GM19351 (cell line): Measurements from ENCODE around the gene ABHD17C.
"Not testable (repeated sequence)": the region's sequence is repeated elsewhere in the genome, so short reads cannot be mapped to it uniquely, and the experiment has no call there.

Experiments
- ATAC-seq: cut with Tn5 transposase; IDR thresholded peaks from one replicate; pipeline ENCODE4 v1.9.1; 2021; ENCODE audit warnings: mild to moderate bottlenecking, moderate library complexity; ENCODE audit not compliant: unreplicated experiment

ABHD17C gene

DNA sequence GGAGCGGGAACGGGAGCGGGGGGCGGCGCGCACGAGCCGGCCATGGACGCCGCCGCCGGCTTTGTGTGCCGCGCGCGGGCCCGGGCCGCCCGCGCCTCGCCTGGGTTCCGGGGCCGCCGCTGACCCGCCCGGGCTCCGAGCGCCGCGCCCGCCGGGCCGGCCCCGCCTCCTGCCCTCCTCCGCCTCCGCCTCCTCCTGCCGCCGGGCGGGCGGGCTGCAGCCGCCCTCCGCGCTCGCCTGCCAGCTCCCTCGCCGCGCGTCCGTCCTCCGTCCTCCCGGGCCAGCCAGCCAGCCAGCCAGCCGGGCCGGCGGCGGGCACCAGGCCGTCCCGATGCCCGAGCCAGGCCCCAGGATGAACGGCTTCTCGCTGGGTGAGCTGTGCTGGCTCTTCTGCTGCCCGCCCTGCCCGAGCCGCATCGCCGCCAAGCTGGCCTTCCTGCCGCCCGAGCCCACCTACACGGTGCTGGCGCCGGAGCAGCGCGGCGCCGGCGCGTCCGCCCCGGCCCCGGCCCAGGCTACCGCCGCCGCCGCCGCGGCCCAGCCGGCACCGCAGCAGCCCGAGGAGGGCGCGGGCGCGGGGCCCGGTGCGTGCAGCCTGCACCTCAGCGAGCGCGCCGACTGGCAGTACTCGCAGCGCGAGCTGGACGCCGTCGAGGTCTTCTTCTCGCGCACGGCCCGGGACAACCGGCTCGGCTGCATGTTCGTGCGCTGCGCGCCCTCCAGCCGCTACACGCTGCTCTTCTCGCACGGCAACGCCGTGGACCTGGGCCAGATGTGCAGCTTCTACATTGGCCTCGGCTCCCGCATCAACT, at the start of gene ABHD17C:
Gene ABHD17C (plus strand): TSS at position 212 of the 812 bp plus-strand sequence. CDS start 120 bp downstream, at position 332.
- ATAC-seq: peak; percentile 69

GRCh38 chr15:80645494-80646065, 49.5 kb upstream of the ABHD17C start:
- no peak for ATAC-seq

DNA sequence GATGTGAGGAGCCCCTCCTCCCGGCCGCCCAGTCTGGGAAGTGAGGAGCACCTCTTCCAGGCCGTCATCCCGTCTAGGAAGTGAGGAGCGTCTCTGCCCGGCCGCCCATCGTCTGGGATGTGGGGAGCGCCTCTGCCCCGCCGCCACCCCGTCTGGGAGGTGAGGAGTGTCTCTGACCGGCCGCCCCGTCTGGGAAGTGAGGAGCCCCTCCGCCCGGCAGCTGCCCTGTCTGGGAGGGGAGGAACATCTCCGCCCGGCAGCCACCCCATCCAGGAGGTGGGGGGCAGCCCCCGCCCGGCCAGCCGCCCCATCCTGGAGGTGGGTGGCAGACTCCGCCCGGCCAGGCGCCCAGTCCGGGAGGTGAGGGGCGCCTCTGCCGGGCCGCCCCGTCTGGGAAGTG, 47.7 kb upstream of the ABHD17C start:
- not testable (repeated sequence) for ATAC-seq

- no peak for ATAC-seq
These were observed 40.8 kb upstream of the ABHD17C start for GRCh38 chr15:80654299-80654698.

GRCh38 chr15:80659375-80659774, 35.7 kb upstream of the ABHD17C start:
- ATAC-seq: no peak

GRCh38 chr15:80660119-80660518, 35.0 kb upstream of the ABHD17C start:
- ATAC-seq: no peak

- ATAC-seq: no peak
These were observed 33.0 kb upstream of the ABHD17C start for GRCh38 chr15:80662129-80662528.

DNA sequence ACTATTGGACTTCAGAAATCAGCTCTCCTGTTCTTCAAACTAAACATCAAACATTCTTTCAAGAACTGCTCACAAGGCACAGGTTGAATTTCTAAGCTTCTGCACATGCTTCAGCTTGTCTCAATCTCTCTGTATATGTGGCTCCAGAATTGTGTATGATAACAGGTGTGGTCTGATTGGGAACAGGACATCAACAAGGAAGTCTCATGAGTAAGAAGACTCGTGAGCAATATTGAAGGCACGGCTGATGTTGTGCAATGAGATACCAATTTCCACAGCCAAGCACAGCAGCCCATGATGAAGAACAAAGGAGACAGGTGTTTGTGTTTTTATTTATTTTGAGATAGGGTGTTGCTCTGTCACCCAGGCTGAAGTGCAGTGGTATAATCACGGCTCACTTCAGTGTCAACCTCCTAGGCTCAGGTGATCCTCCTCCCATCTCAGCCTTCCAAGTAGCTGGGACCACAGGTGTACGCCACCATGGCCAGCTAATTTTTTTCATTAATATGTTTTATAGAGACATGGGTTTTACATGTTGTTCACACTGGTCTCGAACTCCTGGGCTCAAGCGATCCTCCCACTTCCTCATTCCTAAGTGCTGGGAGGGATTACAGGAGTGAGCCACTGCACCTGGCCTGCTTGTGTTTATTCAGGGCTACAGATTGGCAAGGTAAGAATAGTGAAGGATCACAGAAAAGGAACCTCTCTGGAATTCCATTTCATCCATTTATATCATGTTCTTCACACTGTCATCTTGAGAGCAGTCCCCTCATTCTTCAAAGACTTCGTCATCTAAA, 32.2 kb upstream of the ABHD17C start:
- no peak for ATAC-seq

GRCh38 chr15:80665151-80665550, 30.0 kb upstream of the ABHD17C start:
- no peak for ATAC-seq

- ATAC-seq: no peak
These were observed 27.2 kb upstream of the ABHD17C start for GRCh38 chr15:80667936-80668335.

GRCh38 chr15:80668546-80669236, 26.4 kb upstream of the ABHD17C start:
- no peak for ATAC-seq

DNA sequence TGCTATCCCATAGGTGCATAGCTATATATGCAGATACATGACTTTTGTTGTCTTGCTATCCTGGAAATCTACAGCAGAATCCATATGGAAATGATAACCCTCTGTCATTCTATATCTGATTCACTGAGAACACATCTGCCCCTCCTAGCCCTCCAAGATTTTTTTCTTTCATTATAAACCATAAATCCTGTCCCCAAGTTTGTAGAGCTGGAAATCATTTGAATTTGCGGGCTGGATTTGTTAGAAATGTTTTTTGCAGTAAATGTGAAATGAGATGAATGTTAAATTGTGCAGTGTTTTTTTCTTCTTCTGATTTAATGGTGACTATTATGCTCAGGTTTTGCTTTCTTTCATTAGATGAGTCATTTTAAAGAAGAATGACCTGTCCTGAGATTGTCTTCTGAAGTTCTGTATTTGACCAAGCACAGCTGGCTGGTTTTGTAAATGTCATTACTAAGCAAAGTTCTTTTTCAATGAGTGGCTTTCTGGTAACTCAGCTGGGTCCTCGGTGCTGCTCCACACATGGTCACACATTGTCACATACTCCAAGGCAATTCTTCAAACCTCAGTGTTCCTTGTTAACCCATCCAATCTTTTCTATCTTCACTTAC, 25.3 kb upstream of the ABHD17C start:
- no peak for ATAC-seq

GRCh38 chr15:80673561-80674244, 21.4 kb upstream of the ABHD17C start:
- ATAC-seq: no peak

GRCh38 chr15:80674245-80674614, 20.9 kb upstream of the ABHD17C start:
- ATAC-seq: no peak

DNA sequence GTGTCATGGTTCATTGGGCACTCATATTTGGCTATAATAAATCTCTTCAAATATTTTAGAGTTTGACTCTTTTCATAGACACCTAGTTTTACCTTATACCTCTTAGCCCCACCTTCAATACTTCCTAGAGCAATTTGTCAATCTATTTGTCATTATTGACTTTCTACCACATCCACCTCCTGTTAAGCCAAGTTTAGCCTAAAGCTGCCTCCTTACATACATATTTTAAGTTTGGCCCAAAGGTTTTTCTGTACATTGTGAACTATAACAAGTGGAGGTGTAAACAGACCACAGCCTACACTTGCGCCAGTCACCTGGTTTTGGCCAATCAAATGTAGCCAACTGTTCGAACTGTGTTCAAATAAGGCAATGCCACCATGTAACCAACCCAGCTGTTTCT, 18.1 kb upstream of the ABHD17C start:
- ATAC-seq: no peak

DNA sequence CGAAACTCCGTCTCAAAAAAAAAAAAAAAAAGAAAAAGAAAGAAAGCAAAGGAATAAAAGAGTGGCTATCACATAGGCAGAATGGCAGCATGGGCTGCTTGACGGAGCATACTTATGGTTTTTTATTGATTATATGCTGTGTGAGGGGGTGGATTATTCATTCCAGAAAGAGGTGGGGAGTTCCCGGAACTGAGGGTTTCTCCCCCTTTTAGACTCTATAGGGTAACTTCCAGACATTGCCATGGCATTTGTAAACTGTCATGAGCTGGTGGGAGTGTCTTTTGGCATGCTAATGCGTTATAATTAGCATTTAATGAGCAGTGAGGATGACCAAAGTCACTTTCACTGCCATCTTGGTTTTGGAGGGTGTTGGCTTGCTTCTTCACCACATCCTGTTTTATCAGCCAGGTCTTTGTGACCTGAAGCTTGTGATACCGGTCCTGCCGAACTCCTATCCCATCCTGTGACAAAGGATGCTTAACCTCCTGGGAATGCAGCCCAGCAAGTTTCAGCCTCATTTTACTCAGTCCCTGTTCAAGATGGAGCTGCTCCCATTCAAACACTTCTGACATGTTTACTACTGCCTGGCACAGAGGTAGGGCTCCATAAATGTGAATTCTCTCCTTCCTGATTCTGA, 15.8 kb upstream of the ABHD17C start:
- ATAC-seq: no peak

- no peak for ATAC-seq
These were observed 15.3 kb upstream of the ABHD17C start for GRCh38 chr15:80679804-80680175.

GRCh38 chr15:80682201-80682600, 12.9 kb upstream of the ABHD17C start:
- ATAC-seq: no peak

DNA sequence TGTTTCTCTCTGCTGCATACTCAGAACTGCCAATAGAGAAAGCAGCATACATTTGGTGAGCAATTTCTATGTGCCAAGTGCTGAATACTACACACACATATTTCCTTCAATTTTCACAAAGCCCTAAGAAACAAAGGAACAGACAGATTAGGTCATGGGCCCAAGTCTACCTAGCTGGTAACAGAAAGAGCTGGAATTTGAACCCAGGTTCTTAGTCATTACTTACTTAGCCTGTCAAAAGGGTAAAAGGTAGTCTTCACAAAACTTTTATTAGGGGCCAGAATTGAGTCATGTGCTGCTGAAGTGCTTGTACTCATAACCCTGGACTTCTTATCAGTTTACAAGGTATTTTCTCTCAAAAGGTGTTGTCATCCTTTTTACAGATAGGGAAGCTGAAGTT, 10.4 kb upstream of the ABHD17C start:
- no peak for ATAC-seq

GRCh38 chr15:80685628-80686027, 9.5 kb upstream of the ABHD17C start:
- ATAC-seq: no peak
